Tibial nerve (tissue), 3 donors: ENCODE data around the gene EFR3B.

Source experiments
- CTCF ChIP-seq, 5 experiments: fragments of 200-600 bp in 3 of 5; fragments of 450-650 bp in 2 of 5; sonication (generic) in 3 of 5; IDR thresholded peaks; one replicate each; pipeline ENCODE4 v1.5.1; 2016 to 2019; ENCODE audit warnings: antibody characterized with exemption in 5 of 5, mild to moderate bottlenecking in 3 of 5, moderate library complexity in 2 of 5
- POLR2A ChIP-seq, 2 donors: fragments of 450-650 bp; IDR thresholded peaks; one replicate each; pipeline ENCODE4 v1.6.1; 2017; ENCODE audit warnings: antibody characterized with exemption in 2 of 2, mild to moderate bottlenecking in 2 of 2, moderate library complexity in 2 of 2

GRCh38 chr2:25009954-25010353 is 31.9 kb upstream of the EFR3B start:
- no peak for TF ChIP-seq CTCF (IDR thresholded peaks at IDR 0.05)
- no peak for TF ChIP-seq POLR2A (IDR thresholded peaks at IDR 0.05)
